Keratinocyte (primary cell): ENCODE results near the gene KAT6B. TPM values are rescaled to one million over a fixed set of nuclear protein-coding genes. Genes with fewer than 3 reads are reported as not detected.
A peak's percentile ranks its signal among the peaks of the same experiment; 100 is the strongest.

Source experiments
- DNase-seq: peaks from one replicate; pipeline ENCODE4 v3.0.0-alpha.2; 2011; ENCODE audit warnings: low read depth, missing footprints, low spot score
- FAIRE-seq: peaks from 2 replicates; lab custom pipeline; 2011; peaks lifted over from hg19 to GRCh38; lab: Jason Lieb, UNC
- H2AFZ ChIP-seq: 2 replicates; pipeline ENCODE4 v1.6.0; 2012; ENCODE audit warnings: low read length, control low read depth, inconsistent platforms; ENCODE audit not compliant: control insufficient read depth
- H3K27ac ChIP-seq: 2 replicates; pipeline ENCODE4 v1.5.1; 2011; ENCODE audit warnings: low read length; ENCODE audit not compliant: control insufficient read depth, insufficient read depth
- H3K27me3 ChIP-seq: 3 replicates; pipeline ENCODE4 v1.6.0; 2011; ENCODE audit warnings: low read length; ENCODE audit not compliant: control insufficient read depth, insufficient read depth; ENCODE audit errors: extremely low read depth
- H3K36me3 ChIP-seq, 2 experiments: 2 replicates in 1 of 2; 3 replicates in 1 of 2; pipeline ENCODE4 v1.5.1; 2011; ENCODE audit warnings: low read length in 2 of 2, mild to moderate bottlenecking in 1 of 2; ENCODE audit not compliant: control insufficient read depth in 2 of 2, insufficient read depth in 2 of 2; ENCODE audit errors: extremely low read depth in 1 of 2
- H3K4me1 ChIP-seq: 3 replicates; pipeline ENCODE4 v1.5.1; 2011; ENCODE audit warnings: low read length; ENCODE audit not compliant: control insufficient read depth, insufficient read depth; ENCODE audit errors: extremely low read depth
- H3K4me2 ChIP-seq: 3 replicates; pipeline ENCODE4 v1.6.0; 2011; ENCODE audit warnings: low read depth, low read length; ENCODE audit not compliant: control insufficient read depth, insufficient read depth; ENCODE audit errors: extremely low read depth
- H3K4me3 ChIP-seq, 3 experiments: fragments of 200-600 bp in 1 of 3; sonication (generic) in 1 of 3; 2 replicates in 2 of 3; 3 replicates in 1 of 3; pipeline ENCODE4 v1.5.1; 2011 to 2016; ENCODE audit warnings: low read length in 3 of 3, mild to moderate bottlenecking in 3 of 3, control low read depth in 2 of 3, inconsistent platforms in 1 of 3, low read depth in 1 of 3, mixed read lengths in 1 of 3, mixed run types in 1 of 3, moderate library complexity in 1 of 3; ENCODE audit not compliant: control insufficient read depth in 2 of 3, insufficient read depth in 2 of 3; ENCODE audit errors: extremely low read depth in 1 of 3
- H3K79me2 ChIP-seq: 2 replicates; pipeline ENCODE4 v1.6.0; 2012; ENCODE audit warnings: low read length; ENCODE audit not compliant: control insufficient read depth, insufficient read depth
- H3K9ac ChIP-seq: 3 replicates; pipeline ENCODE4 v1.6.0; 2011; ENCODE audit warnings: low read length; ENCODE audit not compliant: control insufficient read depth, insufficient read depth; ENCODE audit errors: extremely low read depth
- H3K9me1 ChIP-seq: 3 replicates; pipeline ENCODE4 v1.6.0; 2011; ENCODE audit warnings: low read length; ENCODE audit not compliant: control insufficient read depth, insufficient read depth; ENCODE audit errors: extremely low read depth
- H3K9me3 ChIP-seq: 2 replicates; pipeline ENCODE4 v1.5.1; 2012; ENCODE audit warnings: low read depth, low read length; ENCODE audit not compliant: control insufficient read depth
- H4K20me1 ChIP-seq: 3 replicates; pipeline ENCODE4 v1.6.0; 2011; ENCODE audit warnings: low read length; ENCODE audit not compliant: control insufficient read depth, insufficient read depth; ENCODE audit errors: extremely low read depth
- CTCF ChIP-seq, 3 experiments: IDR thresholded peaks in 1 of 3; conservative IDR thresholded peaks in 1 of 3; optimal IDR thresholded peaks in 1 of 3; 2 replicates in 2 of 3; 3 replicates in 1 of 3; pipeline versions ENCODE3 to v1.5.1; 2011; ENCODE audit warnings: low read length in 3 of 3, mild to moderate bottlenecking in 3 of 3, moderate library complexity in 2 of 3, control low read depth in 1 of 3, inconsistent platforms in 1 of 3; ENCODE audit not compliant: insufficient read depth in 2 of 3; ENCODE audit errors: extremely low read depth in 1 of 3
- EZH2 ChIP-seq: IDR thresholded peaks from one replicate; pipeline ENCODE4 v1.6.1; 2012; ENCODE audit warnings: inconsistent platforms, mild to moderate bottlenecking, low read length, moderate library complexity
- dilution Hi-C: fragments of 300-500 bp; cut with MboI; formaldehyde crosslinking; loops from one replicate; pipeline ENCODE4 v1.7.0; 2020; ENCODE audit warnings: low sequenced_read_pairs; ENCODE audit not compliant: extremely low pct_ligation_motif_present
- polyA plus RNA-seq, 5 experiments: library from polyadenylated mRNA; depleted of rRNA in 3 of 5; stranded (reverse) in 3 of 5; stranded (forward) in 1 of 5; unstranded in 1 of 5; fragments of >200 nt; gene quantifications; 1 replicate in 1 of 5; 2 replicates in 3 of 5; 3 replicates in 1 of 5; pipeline versions ENCODE4 v1.2.1 to v1.2.3, GENCODE V29; 2011 to 2012; ENCODE audit warnings: missing spikeins in 2 of 5, low read depth in 1 of 5, low replicate concordance in 1 of 5

Gene KAT6B
- polyA plus RNA-seq, 1 donor (not counting 4 experiments of a cell fraction or from before 2014, with no cell fraction given): 2.9 TPM

- H3K4me3 ChIP-seq: no peak overlapping the region
- no peaks in the 10 kb centered on the region for H3K9me3 ChIP-seq
- no peak overlapping the region for H3K27ac ChIP-seq
- no peaks in the 10 kb centered on the region for H3K9me1 ChIP-seq
- DNase-seq (no peak), FAIRE-seq (no peak)
- H3K79me2 ChIP-seq: no peaks in the 10 kb centered on the region
- H3K27me3 ChIP-seq: no peaks in the 10 kb centered on the region
- no peak overlapping the region for H3K9ac ChIP-seq
- TF ChIP-seq EZH2 (no peak), CTCF (optimal IDR thresholded peaks at IDR 0.05 in 1 of 3, IDR thresholded peaks at IDR 0.05 in 1 of 3, conservative IDR thresholded peaks at IDR 0.05 in 1 of 3; ENCODE audit: extremely low read depth in 1 of 3, insufficient read depth in 2 of 3, low read length in 3 of 3) (no peak)
- no peaks in the 10 kb centered on the region for H4K20me1 ChIP-seq
- dilution Hi-C loops: no loop called here
- no peak overlapping the region for H2AFZ ChIP-seq
- peak overlapping the region; percentile 18 for H3K4me2 ChIP-seq
- H3K36me3 ChIP-seq: no peaks in the 10 kb centered on the region
- peaks cover 26% of the 10 kb centered on the region for H3K4me1 ChIP-seq
These were observed 121.5 kb downstream of the KAT6B start for GRCh38 chr10:74947781-74948401.

DNA sequence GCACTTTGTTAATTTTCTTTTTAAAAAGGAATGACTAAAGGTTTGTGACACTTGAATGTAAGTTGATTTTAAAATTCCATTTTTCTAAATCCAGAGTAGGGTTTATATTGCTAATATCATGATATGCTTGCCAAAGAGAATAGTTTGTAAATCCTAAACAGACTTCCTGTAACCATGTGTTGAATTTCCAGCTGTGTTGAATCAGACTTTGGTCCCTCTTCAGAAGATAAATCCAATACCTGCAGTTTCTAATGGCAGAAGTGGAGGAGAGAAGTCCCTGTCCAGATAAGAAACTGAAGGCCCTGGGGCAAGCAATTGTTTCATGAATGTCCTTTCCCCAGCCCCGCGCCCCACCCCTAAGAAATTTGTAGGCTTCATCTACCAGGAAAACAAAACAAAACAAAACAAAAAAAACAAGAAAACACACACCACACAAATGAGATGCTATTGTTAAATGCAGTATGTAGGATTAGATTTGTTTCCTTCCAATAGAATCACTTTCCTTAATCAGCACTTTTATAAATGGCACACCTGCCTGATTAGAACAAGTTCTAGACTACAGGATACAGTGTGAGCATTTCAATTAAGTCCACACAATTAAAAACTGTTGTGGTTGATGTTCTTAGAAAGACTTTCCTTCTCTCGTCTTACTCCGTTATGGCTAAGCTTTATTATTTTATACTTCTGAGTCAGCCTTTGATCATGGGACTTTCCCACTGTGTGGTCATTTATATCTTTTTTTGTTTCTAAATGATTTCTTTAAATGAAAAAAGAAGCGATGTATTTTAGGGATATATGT lies 122.8 kb downstream of the KAT6B start:
- dilution Hi-C loops: no loop called here
- Histone ChIP-seq H3K4me1 (peaks cover 26% of the 10 kb centered on the region), H3K9me1 (no peaks in the 10 kb centered on the region), H3K27me3 (no peaks in the 10 kb centered on the region), H3K9me3 (no peaks in the 10 kb centered on the region), H2AFZ (no peak overlapping the region), H3K9ac (no peak overlapping the region), H3K36me3 (no peaks in the 10 kb centered on the region), H4K20me1 (no peaks in the 10 kb centered on the region), H3K27ac (peak overlapping the region; percentile 10), H3K79me2 (no peaks in the 10 kb centered on the region), H3K4me2 (no peak overlapping the region), H3K4me3 (no peak overlapping the region)
- DNase-seq (no peak), FAIRE-seq (no peak)
- no peak for TF ChIP-seq EZH2
- TF ChIP-seq CTCF (optimal IDR thresholded peaks at IDR 0.05 in 1 of 3, IDR thresholded peaks at IDR 0.05 in 1 of 3, conservative IDR thresholded peaks at IDR 0.05 in 1 of 3; ENCODE audit: extremely low read depth in 1 of 3, insufficient read depth in 2 of 3, low read length in 3 of 3): no peak
